HG03039 (cell line): Measurements from ENCODE around the gene CNKSR1.
"Not testable (repeated sequence)": the region's sequence is repeated elsewhere in the genome, so short reads cannot be mapped to it uniquely, and the experiment has no call there.

Experiments
- ATAC-seq: cut with Tn5 transposase; IDR thresholded peaks from one replicate; pipeline ENCODE4 v1.9.1; 2021; ENCODE audit warnings: mild to moderate bottlenecking, moderate library complexity; ENCODE audit not compliant: unreplicated experiment

CNKSR1 gene

GRCh38 chr1:26224606-26225005 lies 47.3 kb downstream of the CNKSR1 start:
- no peak for ATAC-seq

- ATAC-seq, result no peak
These were observed 47.9 kb downstream of the CNKSR1 start for GRCh38 chr1:26225033-26225831.

GRCh38 chr1:26230682-26231081 lies 53.4 kb downstream of the CNKSR1 start:
- not testable (repeated sequence) for ATAC-seq

GRCh38 chr1:26233903-26234643 lies 56.8 kb downstream of the CNKSR1 start, which contains the start of gene CEP85:
Gene CEP85 (plus strand): TSS chr1:26234200. CDS start chr1:26239784, 5,584 bp downstream.
- ATAC-seq, result peak; percentile 90

GRCh38 chr1:26234644-26235370 lies 57.5 kb downstream of the CNKSR1 start:
- ATAC-seq, result peak; percentile 5

- ATAC-seq, result no peak
These were observed 60.1 kb downstream of the CNKSR1 start for GRCh38 chr1:26237230-26237966.
